Hematopoietic multipotent progenitor cell treated with erythropoietin and hydrocortisone succinate and interleukin-3 and kit ligand, for 17 days (in vitro differentiated cells): ENCODE data around the gene DUSP15.

Experiments used
- DNase-seq: peaks from one replicate; pipeline ENCODE4 v3.0.0-alpha.2; 2015; ENCODE audit warnings: low spot score

DUSP15 gene

GRCh38 chr20:31894980-31895675 lies 24.8 kb upstream of the DUSP15 start:
- DNase-seq = no peak

GRCh38 chr20:31890646-31891045 lies 20.3 kb upstream of the DUSP15 start:
- DNase-seq = no peak

- no peak for DNase-seq
Observed at GRCh38 chr20:31883829-31884228, 13.5 kb upstream of the DUSP15 start.

- no peak for DNase-seq
Observed at GRCh38 chr20:31881945-31882344, 11.6 kb upstream of the DUSP15 start.

- peak; percentile 80 for DNase-seq
Observed at GRCh38 chr20:31879143-31879987, 9.0 kb upstream of the DUSP15 start.

- DNase-seq = no peak
Observed at GRCh38 chr20:31877684-31878083, 7.4 kb upstream of the DUSP15 start.

GRCh38 chr20:31875671-31876070 lies 5.3 kb upstream of the DUSP15 start:
- DNase-seq = no peak

GRCh38 chr20:31872406-31872805 lies 2.1 kb upstream of the DUSP15 start:
- DNase-seq = no peak

- no peak for DNase-seq
Observed at GRCh38 chr20:31871618-31871954, 1.3 kb upstream of the DUSP15 start.

- no peak for DNase-seq
Observed at GRCh38 chr20:31870726-31871617, 645 bp upstream of the DUSP15 start.

- no peak for DNase-seq
Observed at GRCh38 chr20:31869673-31869941, 720 bp downstream of the DUSP15 start.

- no peak for DNase-seq
Observed at GRCh38 chr20:31868853-31869672, 1.3 kb downstream of the DUSP15 start.

- no peak for DNase-seq
Observed at GRCh38 chr20:31866221-31866620, 4.1 kb downstream of the DUSP15 start.

GRCh38 chr20:31864521-31865400 lies 5.6 kb downstream of the DUSP15 start:
- no peak for DNase-seq

GRCh38 chr20:31863296-31864085 lies 6.8 kb downstream of the DUSP15 start:
- no peak for DNase-seq

GRCh38 chr20:31862506-31862905 lies 7.8 kb downstream of the DUSP15 start:
- DNase-seq = no peak

- no peak for DNase-seq
Observed at GRCh38 chr20:31862157-31862470, 8.2 kb downstream of the DUSP15 start.

- no peak for DNase-seq
Observed at GRCh38 chr20:31861385-31862156, 8.8 kb downstream of the DUSP15 start.

GRCh38 chr20:31861135-31861384 lies 9.3 kb downstream of the DUSP15 start:
- DNase-seq = no peak
